ENCODE data around the gene SDCBP2. TPM values are rescaled to one million over a fixed set of nuclear protein-coding genes. Genes with fewer than 3 reads are reported as not detected.

SDCBP2 gene
- total RNA-seq, 2 donors from 2014 or later = 2.9 to 3.9 TPM

DNA sequence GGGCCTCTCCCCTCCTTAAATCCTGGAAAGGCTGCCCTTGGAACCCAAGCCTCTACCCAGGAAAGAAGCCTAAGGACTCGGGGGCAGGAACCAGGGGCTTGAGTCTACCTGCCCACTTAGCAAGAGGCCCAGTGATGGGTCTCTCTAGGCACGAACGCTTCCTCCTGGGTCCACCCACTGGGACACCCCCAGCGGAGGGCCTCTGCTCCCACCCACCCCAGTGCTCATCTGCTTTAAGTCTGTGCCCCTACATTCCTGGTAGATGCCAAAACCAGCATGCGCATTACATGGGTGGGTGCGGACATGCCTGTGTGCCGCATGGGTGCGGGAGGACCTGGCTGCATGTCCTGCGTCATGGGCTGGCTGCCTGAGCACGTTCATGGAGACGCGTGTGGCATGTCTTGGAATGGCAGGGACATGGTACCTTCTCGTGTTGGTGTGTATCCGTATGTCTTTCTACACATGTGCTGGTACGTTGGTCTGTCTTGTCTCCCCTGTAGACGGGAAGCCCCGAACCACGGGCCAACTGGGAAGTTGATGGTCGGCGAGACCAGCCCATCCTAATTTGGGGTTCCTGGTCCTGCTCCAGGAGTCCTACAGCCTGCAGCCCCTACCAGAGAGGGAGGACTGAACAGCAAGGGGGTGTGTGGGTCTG, 33.5 kb downstream of the SDCBP2 start:
- H3K36me3 ChIP-seq = no peaks in the 10 kb centered on the region
- TF ChIP-seq, protein P1, sequence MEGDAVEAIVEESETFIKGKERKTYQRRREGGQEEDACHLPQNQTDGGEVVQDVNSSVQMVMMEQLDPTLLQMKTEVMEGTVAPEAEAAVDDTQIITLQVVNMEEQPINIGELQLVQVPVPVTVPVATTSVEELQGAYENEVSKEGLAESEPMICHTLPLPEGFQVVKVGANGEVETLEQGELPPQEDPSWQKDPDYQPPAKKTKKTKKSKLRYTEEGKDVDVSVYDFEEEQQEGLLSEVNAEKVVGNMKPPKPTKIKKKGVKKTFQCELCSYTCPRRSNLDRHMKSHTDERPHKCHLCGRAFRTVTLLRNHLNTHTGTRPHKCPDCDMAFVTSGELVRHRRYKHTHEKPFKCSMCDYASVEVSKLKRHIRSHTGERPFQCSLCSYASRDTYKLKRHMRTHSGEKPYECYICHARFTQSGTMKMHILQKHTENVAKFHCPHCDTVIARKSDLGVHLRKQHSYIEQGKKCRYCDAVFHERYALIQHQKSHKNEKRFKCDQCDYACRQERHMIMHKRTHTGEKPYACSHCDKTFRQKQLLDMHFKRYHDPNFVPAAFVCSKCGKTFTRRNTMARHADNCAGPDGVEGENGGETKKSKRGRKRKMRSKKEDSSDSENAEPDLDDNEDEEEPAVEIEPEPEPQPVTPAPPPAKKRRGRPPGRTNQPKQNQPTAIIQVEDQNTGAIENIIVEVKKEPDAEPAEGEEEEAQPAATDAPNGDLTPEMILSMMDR (IDR thresholded peaks at IDR 0.05) = no peak
- H3K4me3 ChIP-seq = no peak overlapping the region
- H3K9me3 ChIP-seq = no peaks in the 10 kb centered on the region
- no peak for DNase-seq (ENCODE audit: low spot score)
- no peak overlapping the region for H3K27ac ChIP-seq
- H3K4me1 ChIP-seq = peaks cover 0 to 6% of the 10 kb centered on the region in 2 donors
- H3K27me3 ChIP-seq = no peaks in the 10 kb centered on the region

DNA sequence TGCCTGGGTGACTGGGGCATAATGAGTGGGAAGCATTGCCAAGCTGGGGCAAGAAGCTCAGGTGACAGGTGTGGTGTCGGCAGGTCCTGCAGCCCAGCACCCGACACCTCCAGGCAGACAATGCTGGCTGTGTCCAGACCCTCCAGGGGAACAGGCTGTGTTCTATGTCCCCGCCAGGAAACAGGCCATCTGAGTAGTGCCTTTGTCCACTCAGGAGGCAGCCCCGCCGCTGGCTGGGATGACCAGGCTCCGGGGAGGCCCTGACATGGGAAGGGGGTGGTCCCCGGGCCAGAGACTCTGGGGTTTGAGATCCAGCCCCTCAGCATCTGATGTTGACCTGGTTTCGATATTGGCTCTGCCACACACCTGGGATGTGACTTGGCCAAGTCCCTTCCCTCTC, 34.4 kb downstream of the SDCBP2 start:
- Histone ChIP-seq H3K36me3 (no peaks in the 10 kb centered on the region), H3K9me3 (no peaks in the 10 kb centered on the region), H3K4me1 (peaks cover 0 to 6% of the 10 kb centered on the region in 2 donors), H3K27me3 (no peaks in the 10 kb centered on the region), H3K4me3 (no peak overlapping the region), H3K27ac (no peak overlapping the region)
- TF ChIP-seq, protein P1 (IDR thresholded peaks at IDR 0.05) = no peak
- DNase-seq (ENCODE audit: low spot score) = no peak

DNA sequence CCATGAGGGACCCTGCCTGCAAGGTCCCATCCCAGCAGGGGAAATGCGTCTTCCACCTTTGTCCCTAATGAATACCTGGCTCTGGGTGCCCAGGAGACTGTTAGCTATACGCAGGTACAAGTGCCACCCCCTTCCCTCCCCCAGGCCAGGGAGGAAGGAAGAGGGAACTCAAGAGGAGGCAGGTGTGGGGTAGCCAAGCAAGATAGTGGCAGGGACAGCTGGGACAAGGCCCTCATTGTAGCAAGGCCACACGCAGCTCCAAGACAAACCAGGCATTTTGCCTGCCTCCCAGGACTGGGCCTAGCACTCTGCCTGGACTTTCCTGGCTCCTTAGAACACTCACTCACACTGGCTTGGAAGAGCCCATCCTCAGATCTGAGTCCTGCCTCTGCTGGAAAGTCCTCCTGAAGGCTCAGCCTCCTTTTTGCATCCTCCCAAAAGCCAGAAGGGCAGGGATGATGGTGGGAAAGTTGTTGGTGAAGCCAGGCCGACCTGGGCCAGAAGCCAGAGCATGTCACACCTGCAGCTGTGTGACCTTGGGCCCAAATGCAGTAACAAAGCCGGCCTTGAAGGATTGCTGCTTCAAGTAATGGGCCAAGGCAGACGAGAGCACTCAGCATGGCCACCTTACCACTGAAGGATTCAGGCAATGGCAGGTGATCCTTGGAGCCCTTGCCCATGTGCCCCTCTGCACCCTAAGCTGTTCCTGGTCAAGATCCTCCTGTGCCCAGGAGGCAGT, 35.1 kb downstream of the SDCBP2 start:
- DNase-seq (ENCODE audit: low spot score) = no peak
- TF ChIP-seq, protein P1 (IDR thresholded peaks at IDR 0.05) = no peak
- H3K9me3 ChIP-seq = no peaks in the 10 kb centered on the region
- peaks cover 0 to 6% of the 10 kb centered on the region in 2 donors for H3K4me1 ChIP-seq
- no peaks in the 10 kb centered on the region for H3K27me3 ChIP-seq
- no peak overlapping the region for H3K27ac ChIP-seq
- no peaks in the 10 kb centered on the region for H3K36me3 ChIP-seq
- H3K4me3 ChIP-seq = no peak overlapping the region

DNA sequence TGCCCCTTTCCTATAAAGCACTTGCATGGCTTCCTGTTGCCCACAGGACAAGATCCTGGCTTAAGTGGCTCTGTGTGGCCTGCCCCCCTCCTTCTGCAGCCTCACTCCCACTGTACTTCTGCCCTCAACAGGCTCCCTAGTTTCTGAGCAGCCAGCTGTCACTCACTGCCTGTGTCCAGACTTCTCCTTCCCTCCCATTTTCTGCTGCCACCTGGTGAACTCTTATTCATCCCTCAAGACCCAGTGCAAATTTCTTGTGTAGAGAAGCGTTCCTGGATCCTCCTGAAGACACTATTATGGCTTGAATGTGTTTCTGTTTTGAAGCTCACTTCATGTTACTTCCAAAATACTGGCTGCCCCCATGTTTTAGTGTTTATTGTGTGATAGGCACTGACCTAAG, 36.3 kb downstream of the SDCBP2 start:
- H3K9me3 ChIP-seq = no peaks in the 10 kb centered on the region
- DNase-seq (ENCODE audit: low spot score) = no peak
- peaks cover 0 to 6% of the 10 kb centered on the region in 2 donors for H3K4me1 ChIP-seq
- TF ChIP-seq, protein P1 (IDR thresholded peaks at IDR 0.05) = no peak
- H3K36me3 ChIP-seq = no peaks in the 10 kb centered on the region
- no peaks in the 10 kb centered on the region for H3K27me3 ChIP-seq
- H3K4me3 ChIP-seq = no peak overlapping the region
- H3K27ac ChIP-seq = no peak overlapping the region

DNA sequence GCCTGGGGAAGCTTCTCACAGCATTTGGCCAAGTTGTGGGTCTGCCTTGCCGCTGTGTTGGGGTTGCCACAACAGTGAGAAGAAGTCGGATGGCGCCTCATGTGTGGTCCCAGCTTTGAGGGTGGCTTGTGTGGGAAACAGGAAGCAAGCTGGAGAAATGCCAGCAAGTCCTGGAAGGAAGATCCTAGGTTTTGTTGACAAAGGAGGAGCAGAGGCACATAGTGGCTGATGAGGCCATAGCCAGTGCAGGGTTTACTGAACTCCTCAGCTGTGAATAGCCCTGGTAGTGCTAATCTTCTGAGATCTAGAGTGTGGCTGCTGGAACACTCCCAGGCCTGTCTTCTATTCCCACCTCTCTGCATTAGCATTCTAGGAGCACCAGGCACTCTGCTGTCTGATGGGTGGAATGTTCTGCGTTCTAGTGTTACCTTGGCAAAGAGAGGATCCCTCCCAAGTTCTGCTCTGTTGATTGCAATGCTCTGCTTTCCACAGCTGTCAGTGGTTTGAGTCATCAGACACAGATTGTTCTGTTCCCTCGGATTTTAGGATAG, 37.7 kb downstream of the SDCBP2 start:
- no peak for DNase-seq (ENCODE audit: low spot score)
- no peaks in the 10 kb centered on the region for H3K9me3 ChIP-seq
- H3K27me3 ChIP-seq = no peaks in the 10 kb centered on the region
- H3K36me3 ChIP-seq = no peaks in the 10 kb centered on the region
- H3K27ac ChIP-seq = no peak overlapping the region
- TF ChIP-seq, protein P1 (IDR thresholded peaks at IDR 0.05) = no peak
- no peak overlapping the region for H3K4me3 ChIP-seq
- peaks cover 0 to 6% of the 10 kb centered on the region in 2 donors for H3K4me1 ChIP-seq

All from right atrium auricular region (tissue), 2 donors.